ENCODE data around the gene EMP2.

DNA sequence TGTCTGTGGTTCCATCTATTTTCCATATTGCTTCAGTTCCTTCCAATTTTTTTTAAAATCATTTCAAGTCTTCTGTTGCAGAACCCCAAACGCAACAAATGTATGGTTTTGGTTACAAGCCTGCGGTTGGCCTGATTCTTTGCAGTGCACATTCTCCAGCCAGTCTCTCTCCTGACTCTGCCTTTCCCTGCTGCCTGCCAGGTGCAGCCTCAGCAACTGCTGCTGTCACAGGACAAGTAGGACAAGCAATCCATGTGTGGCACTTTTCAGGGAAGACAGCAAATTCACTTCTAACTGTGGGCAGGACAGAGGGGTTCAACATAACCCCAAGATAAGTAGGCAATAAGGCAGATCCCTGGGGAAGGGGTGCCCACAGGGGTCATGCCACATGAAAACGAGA, 24.2 kb downstream of the EMP2 start:
- TF ChIP-seq CTCF (IDR thresholded peaks at IDR 0.05) (no peak), POLR2A (IDR thresholded peaks at IDR 0.05) (no peak)

All from adrenal gland (tissue), 5 donors.